Prostate gland (tissue), 2 donors: ENCODE results near the gene TSC22D4. TPM values are rescaled to one million over a fixed set of nuclear protein-coding genes. Genes with fewer than 3 reads are reported as not detected.

Experiments used
- DNase-seq: peaks from one replicate; pipeline ENCODE4 v3.0.0-alpha.2; 2019; ENCODE audit warnings: low spot score
- H3K27ac ChIP-seq, 2 donors: fragments of 200-600 bp; sonication (generic); 2 replicates each; pipeline ENCODE4 v1.5.1; 2017 to 2019
- H3K27me3 ChIP-seq: fragments of 200-600 bp; sonication (generic); replicated peaks from 2 replicates; pipeline ENCODE4 v1.5.1; 2019; ENCODE audit not compliant: insufficient read depth
- H3K36me3 ChIP-seq, 2 donors: fragments of 200-600 bp; sonication (generic); 1 replicate in 1 of 2; 2 replicates in 1 of 2; pipeline versions ENCODE4 v1.5.1 to v1.8.1; 2017 to 2019
- H3K4me1 ChIP-seq: fragments of 200-600 bp; sonication (generic); replicated peaks from 2 replicates; pipeline ENCODE4 v1.5.1; 2019
- H3K4me3 ChIP-seq, 2 donors: fragments of 200-600 bp; sonication (generic); 2 replicates each; pipeline ENCODE4 v1.5.1; 2017 to 2019
- H3K9me3 ChIP-seq: fragments of 200-600 bp; sonication (generic); 2 replicates; pipeline ENCODE4 v1.5.1; 2017
- POLR2A ChIP-seq: fragments of 450-650 bp; IDR thresholded peaks from one replicate; pipeline ENCODE4 v1.6.1; 2016; ENCODE audit warnings: antibody characterized with exemption, mild to moderate bottlenecking
- POLR2AphosphoS5 ChIP-seq: sonication (generic); formaldehyde crosslinking; IDR thresholded peaks from one replicate; pipeline ENCODE4 v1.6.1; 2017; ENCODE audit warnings: antibody characterized with exemption
- WGBS: methylation state at CpG from one replicate; pipeline ENCODE4 v1.1.5; 2018; 5-methylcytosine and 5-hydroxymethylcytosine counted together
- intact Hi-C: fragments of 100-400 bp; cut with DNase I; formaldehyde crosslinking; loops from one replicate; pipeline ENCODE4 v1.14.2; 2022
- total RNA-seq, 2 donors: library from RNA; depleted of rRNA; stranded (reverse); fragments of >200 nt; gene quantifications; one replicate each; pipeline ENCODE4 v1.1.0, GENCODE V29; 2016
- TF ChIP-seq, protein P1 (sequence below), 4 experiments: fragments of 200-600 bp in 2 of 4; fragments of 450-650 bp in 2 of 4; sonication (generic) in 2 of 4; IDR thresholded peaks; 1 replicate in 3 of 4; 2 replicates in 1 of 4; pipeline ENCODE4 v1.5.1; 2016 to 2019; ENCODE audit warnings: antibody characterized with exemption in 4 of 4, mild to moderate bottlenecking in 2 of 4, moderate library complexity in 2 of 4

The TSC22D4 gene
- total RNA-seq, 2 donors from 2014 or later: 77.6 to 152 TPM

DNA sequence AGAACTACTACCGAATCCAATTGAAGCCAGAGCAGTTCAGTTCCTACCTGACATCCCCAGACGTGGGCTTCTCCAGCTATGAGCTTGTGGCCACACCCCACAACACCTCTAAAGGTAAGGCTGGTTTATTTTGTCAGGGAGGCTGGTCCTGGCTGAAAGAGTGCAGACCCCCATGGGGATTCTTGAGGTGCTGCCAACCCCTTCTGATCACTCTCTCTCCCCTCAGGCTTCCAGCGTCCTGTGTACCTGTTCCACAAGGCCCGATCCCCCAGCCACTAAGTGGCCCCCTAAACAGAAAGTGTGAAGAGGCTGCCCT is 45.8 kb downstream of the TSC22D4 start:
- Histone ChIP-seq H3K27ac (peak overlapping the region in 1 of 2 donors; percentile 35), H3K4me3 (no peak overlapping the region), H3K36me3 (peaks cover 5 to 7% of the 10 kb centered on the region in 2 donors), H3K9me3 (no peaks in the 10 kb centered on the region), H3K27me3 (no peaks in the 10 kb centered on the region), H3K4me1 (peaks cover 29% of the 10 kb centered on the region)
- intact Hi-C loops: no loop called here
- DNase-seq: no peak
- TF ChIP-seq POLR2AphosphoS5: no peak
- TF ChIP-seq POLR2A: no peak
- TF ChIP-seq, protein P1, sequence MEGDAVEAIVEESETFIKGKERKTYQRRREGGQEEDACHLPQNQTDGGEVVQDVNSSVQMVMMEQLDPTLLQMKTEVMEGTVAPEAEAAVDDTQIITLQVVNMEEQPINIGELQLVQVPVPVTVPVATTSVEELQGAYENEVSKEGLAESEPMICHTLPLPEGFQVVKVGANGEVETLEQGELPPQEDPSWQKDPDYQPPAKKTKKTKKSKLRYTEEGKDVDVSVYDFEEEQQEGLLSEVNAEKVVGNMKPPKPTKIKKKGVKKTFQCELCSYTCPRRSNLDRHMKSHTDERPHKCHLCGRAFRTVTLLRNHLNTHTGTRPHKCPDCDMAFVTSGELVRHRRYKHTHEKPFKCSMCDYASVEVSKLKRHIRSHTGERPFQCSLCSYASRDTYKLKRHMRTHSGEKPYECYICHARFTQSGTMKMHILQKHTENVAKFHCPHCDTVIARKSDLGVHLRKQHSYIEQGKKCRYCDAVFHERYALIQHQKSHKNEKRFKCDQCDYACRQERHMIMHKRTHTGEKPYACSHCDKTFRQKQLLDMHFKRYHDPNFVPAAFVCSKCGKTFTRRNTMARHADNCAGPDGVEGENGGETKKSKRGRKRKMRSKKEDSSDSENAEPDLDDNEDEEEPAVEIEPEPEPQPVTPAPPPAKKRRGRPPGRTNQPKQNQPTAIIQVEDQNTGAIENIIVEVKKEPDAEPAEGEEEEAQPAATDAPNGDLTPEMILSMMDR (IDR thresholded peaks at IDR 0.05): no peak
- 73% methylated on average over 4 of the region's 4 CpGs for WGBS

DNA sequence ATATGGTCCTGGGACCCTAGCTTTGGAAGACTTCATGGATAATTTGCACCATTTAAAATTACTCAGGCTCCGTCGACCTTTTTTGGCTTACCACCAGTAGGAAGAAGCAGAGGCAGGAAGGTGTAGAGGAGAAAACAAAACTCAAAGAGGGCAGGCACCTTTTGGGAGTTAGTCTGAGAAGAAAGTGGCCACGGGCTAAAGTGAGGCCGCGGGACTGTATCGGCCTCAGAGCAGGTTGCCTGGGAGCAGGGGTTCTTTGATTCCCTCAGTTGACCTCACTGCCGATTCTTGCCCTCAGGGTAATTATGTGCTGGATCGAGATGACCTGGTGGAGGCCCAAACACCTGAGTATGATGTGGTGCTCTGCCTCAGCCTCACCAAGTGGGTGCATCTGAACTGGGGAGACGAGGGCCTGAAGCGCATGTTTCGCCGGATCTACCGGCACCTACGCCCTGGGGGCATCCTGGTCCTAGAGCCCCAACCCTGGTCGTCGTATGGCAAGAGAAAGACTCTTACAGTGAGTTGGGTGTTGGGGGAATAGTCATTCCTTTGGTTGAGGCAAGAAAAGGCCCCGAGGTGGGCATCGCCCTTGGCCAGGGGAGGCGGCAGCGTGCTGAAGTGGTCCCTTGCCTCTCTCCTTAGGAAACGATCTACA is 46.3 kb downstream of the TSC22D4 start:
- Histone ChIP-seq H3K27me3 (no peaks in the 10 kb centered on the region), H3K9me3 (no peaks in the 10 kb centered on the region), H3K36me3 (peaks cover 5 to 7% of the 10 kb centered on the region in 2 donors), H3K4me1 (peaks cover 29% of the 10 kb centered on the region), H3K4me3 (no peak overlapping the region), H3K27ac (peak overlapping the region in 1 of 2 donors; percentile 35)
- TF ChIP-seq, protein P1 (IDR thresholded peaks at IDR 0.05): no peak
- no peak for TF ChIP-seq POLR2AphosphoS5
- no peak for DNase-seq
- 84% methylated on average over 21 of the region's 21 CpGs for WGBS
- intact Hi-C loops: no loop called here

- intact Hi-C loops: no loop called here
- no peaks in the 10 kb centered on the region for H3K27me3 ChIP-seq
- 77% methylated on average over 4 of the region's 4 CpGs for WGBS
- H3K9me3 ChIP-seq: no peaks in the 10 kb centered on the region
- peaks cover 29% of the 10 kb centered on the region for H3K4me1 ChIP-seq
- no peak for DNase-seq
- peak overlapping the region in 1 of 2 donors; percentile 35 for H3K27ac ChIP-seq
- no peak for TF ChIP-seq POLR2A
- TF ChIP-seq, protein P1 (IDR thresholded peaks at IDR 0.05): no peak
- TF ChIP-seq POLR2AphosphoS5: no peak
- H3K4me3 ChIP-seq: no peak overlapping the region
- peaks cover 5 to 7% of the 10 kb centered on the region in 2 donors for H3K36me3 ChIP-seq
Measured at GRCh38 chr7:100432053-100432452, 47.0 kb downstream of the TSC22D4 start.

GRCh38 chr7:100431286-100431735 is 47.7 kb downstream of the TSC22D4 start:
- Histone ChIP-seq H3K9me3 (no peaks in the 10 kb centered on the region), H3K36me3 (peaks cover 5 to 7% of the 10 kb centered on the region in 2 donors), H3K4me1 (peaks cover 29% of the 10 kb centered on the region), H3K4me3 (no peak overlapping the region), H3K27me3 (no peaks in the 10 kb centered on the region), H3K27ac (peak overlapping the region in 1 of 2 donors; percentile 100)
- no peak for TF ChIP-seq POLR2AphosphoS5
- TF ChIP-seq, protein P1 (IDR thresholded peaks at IDR 0.05): no peak
- no peak for TF ChIP-seq POLR2A
- 87% methylated on average over 22 of the region's 23 CpGs for WGBS
- intact Hi-C loops: no loop called here
- DNase-seq: no peak
